ENCODE measurements around the gene PSMA2.

DNA sequence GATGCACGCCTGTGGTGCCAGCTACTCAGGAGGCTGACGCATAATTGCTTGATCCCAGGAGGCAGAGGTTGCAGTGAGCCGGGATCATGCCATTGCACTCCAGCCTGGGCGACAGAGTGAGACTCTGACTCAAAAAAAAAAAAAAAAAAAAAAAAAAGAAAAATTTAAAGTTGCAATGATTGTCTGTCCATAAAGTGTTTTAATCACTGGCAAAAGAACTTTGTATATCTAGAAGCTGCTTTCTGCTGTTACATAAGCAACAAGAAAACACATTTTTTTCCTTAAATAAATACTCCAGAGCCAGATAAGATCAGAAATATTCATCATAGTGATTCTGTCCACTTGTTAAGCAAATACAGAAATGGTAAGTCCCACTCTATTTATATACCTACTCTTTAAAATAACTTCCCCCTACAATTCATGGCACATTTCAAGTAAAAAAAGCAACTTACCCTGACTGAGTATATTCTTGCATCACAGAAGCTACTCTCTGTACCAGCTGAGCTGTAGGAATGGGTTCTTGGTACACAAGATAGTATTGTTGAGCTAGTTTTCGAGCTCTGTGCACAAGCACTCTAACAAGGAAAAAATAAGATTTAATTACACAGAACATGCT lies 7.6 kb downstream of the PSMA2 start:
- TF ChIP-seq, protein P1, sequence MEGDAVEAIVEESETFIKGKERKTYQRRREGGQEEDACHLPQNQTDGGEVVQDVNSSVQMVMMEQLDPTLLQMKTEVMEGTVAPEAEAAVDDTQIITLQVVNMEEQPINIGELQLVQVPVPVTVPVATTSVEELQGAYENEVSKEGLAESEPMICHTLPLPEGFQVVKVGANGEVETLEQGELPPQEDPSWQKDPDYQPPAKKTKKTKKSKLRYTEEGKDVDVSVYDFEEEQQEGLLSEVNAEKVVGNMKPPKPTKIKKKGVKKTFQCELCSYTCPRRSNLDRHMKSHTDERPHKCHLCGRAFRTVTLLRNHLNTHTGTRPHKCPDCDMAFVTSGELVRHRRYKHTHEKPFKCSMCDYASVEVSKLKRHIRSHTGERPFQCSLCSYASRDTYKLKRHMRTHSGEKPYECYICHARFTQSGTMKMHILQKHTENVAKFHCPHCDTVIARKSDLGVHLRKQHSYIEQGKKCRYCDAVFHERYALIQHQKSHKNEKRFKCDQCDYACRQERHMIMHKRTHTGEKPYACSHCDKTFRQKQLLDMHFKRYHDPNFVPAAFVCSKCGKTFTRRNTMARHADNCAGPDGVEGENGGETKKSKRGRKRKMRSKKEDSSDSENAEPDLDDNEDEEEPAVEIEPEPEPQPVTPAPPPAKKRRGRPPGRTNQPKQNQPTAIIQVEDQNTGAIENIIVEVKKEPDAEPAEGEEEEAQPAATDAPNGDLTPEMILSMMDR (IDR thresholded peaks at IDR 0.05), result no peak
- TF ChIP-seq POLR2AphosphoS5 (IDR thresholded peaks at IDR 0.05), result no peak
- TF ChIP-seq POLR2A (IDR thresholded peaks at IDR 0.05), result no peak
- TF ChIP-seq EP300 (IDR thresholded peaks at IDR 0.05), result no peak
